K562 (cell line): ENCODE data around the gene NALF2. TPM values are rescaled to one million over a fixed set of nuclear protein-coding genes. Genes with fewer than 3 reads are reported as not detected.

ENCODE experiments used
- ARID2 ChIP-seq: fragments of 450-650 bp; IDR thresholded peaks from 2 replicates; pipeline ENCODE4 v1.6.1; 2017; ENCODE audit warnings: antibody characterized with exemption, mild to moderate bottlenecking
- DEAF1 ChIP-seq: fragments of 450-650 bp; formaldehyde crosslinking; IDR thresholded peaks from 2 replicates; pipeline ENCODE4 v1.4.0; 2020; ENCODE audit warnings: mild to moderate bottlenecking, moderate library complexity
- RB1 ChIP-seq: fragments of 450-650 bp; IDR thresholded peaks from 2 replicates; pipeline ENCODE4 v1.6.1; 2017; ENCODE audit warnings: low read depth, mild to moderate bottlenecking
- RREB1 ChIP-seq: fragments of 250-450 bp; sonication (Bioruptor Pico); IDR thresholded peaks from 2 replicates; pipeline ENCODE4 v1.4.0; 2020
- SMC3 ChIP-seq: conservative IDR thresholded peaks from 2 replicates; pipeline ENCODE4 v1.6.1; 2011; ENCODE audit warnings: low read depth, low read length, improper control_type of control experiment; ENCODE audit not compliant: insufficient read depth
- TFAP4 ChIP-seq: sonication (generic); formaldehyde crosslinking; IDR thresholded peaks from 2 replicates; pipeline ENCODE4 v1.8.0; 2022; ENCODE audit warnings: missing genetic modification reagents, mild to moderate bottlenecking, moderate library complexity, borderline replicate concordance
- ZFX ChIP-seq: sonication (generic); formaldehyde crosslinking; IDR thresholded peaks from 2 replicates; pipeline ENCODE4 v1.8.0; 2022; ENCODE audit warnings: mild to moderate bottlenecking, missing genetic modification reagents, moderate library complexity
- polyA plus RNA-seq, 8 experiments: library from polyadenylated mRNA; depleted of rRNA in 4 of 8; stranded (reverse) in 5 of 8; unstranded in 3 of 8; fragments of >200 nt; fragmentation: Nextera tagmentation in 2 of 8; fragmentation: Illumina TruSeq in 1 of 8; extraction: Ambion mirVana in 2 of 8; extraction: Trizol in 1 of 8; gene quantifications; 2 replicates each; pipeline versions ENCODE4 v1.2.1 to v1.2.3, GENCODE V29; 2011 to 2014; ENCODE audit warnings: inconsistent platforms in 1 of 8, missing spikeins in 1 of 8
- total RNA-seq, 7 experiments: library from RNA; depleted of rRNA in 6 of 7; stranded (reverse); fragments of >200 nt in 6 of 7; fragmentation: Illumina TruSeq in 2 of 7; extraction: Trizol in 2 of 7; gene quantifications; 2 replicates each; pipeline versions ENCODE4 v1.2.1 to v1.2.3, GENCODE V29; 2011 to 2021; ENCODE audit warnings: low replicate concordance in 1 of 7

NALF2 gene
- total and polyA plus RNA-seq, 9 of the 15 experiments (the other 6 are each of a cell fraction or from before 2014, with no cell fraction given) = not detected

- no peak for TF ChIP-seq RREB1
- TF ChIP-seq DEAF1 (CRISPR knock-in tag) = peak; percentile 44; the same call in 1 of the 2 replicates
- 0 out of 2 replicates have a peak, but pooled peaks have one; percentile 25 for TF ChIP-seq ZFX
- TF ChIP-seq ARID2 = no peak
- peak; percentile 37; the same call in 1 of the 2 replicates for TF ChIP-seq RB1
- TF ChIP-seq SMC3 = peak; percentile 58
- TF ChIP-seq TFAP4 = 0 out of 2 replicates have a peak, but pooled peaks have one; percentile 20
These were observed 34.3 kb downstream of the NALF2 start (continued) for GRCh38 chrX:69538321-69538876.
